GM21737 (cell line): ENCODE results near the gene WSCD1.

Source experiments
- ATAC-seq: cut with Tn5 transposase; IDR thresholded peaks from one replicate; pipeline ENCODE4 v1.9.1; 2021; ENCODE audit warnings: mild to moderate bottlenecking, moderate library complexity; ENCODE audit not compliant: unreplicated experiment

Gene WSCD1

GRCh38 chr17:6147042-6147441 lies 76.9 kb downstream of the WSCD1 start:
- no peak for ATAC-seq

DNA sequence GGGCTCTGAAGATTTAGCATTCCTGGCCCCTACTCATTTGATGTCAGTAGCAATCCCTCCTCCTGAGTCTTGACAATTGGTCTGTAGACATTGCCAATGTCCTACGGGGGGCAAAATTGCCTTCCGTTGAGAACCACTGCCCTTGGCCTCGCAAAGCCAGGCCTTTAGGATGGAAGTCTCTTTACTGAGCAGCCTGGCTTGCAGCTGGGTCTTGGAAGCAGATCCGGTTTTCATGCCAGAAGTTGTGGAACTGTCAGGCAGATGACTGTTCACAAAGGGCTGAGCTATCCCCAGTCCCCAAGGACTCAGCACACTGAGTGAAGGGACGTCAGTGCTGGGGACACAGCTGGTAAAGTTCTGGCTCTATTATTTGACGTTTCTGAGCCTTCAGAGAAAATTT lies 83.2 kb downstream of the WSCD1 start:
- ATAC-seq, result no peak

DNA sequence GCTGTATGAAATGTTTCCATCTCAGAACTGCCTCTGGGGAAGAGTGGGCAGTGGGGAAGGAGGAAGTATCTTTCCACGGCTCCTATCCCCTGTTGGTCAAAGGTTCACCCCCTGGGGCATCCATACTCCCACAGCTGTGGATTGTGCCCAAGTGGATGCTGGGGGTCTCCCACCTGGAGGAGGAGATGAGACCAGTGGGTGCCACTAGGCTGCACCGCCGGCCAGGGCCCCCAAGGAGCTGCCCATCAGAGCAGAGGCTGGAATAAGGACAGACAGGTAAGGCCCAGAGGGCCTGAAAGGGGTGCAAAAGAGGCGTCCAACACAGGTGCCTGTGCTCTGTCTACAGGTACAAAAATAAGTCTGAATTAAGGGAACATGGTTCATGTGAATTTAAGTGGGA lies 87.5 kb downstream of the WSCD1 start:
- no peak for ATAC-seq

- no peak for ATAC-seq
Observed at GRCh38 chr17:6159541-6160231, 89.5 kb downstream of the WSCD1 start.

GRCh38 chr17:6160232-6160555 lies 90.0 kb downstream of the WSCD1 start:
- no peak for ATAC-seq

- no peak for ATAC-seq
Observed at GRCh38 chr17:6160911-6161855, 91.0 kb downstream of the WSCD1 start.

- no peak for ATAC-seq
Observed at GRCh38 chr17:6162216-6162615, 92.0 kb downstream of the WSCD1 start.

- ATAC-seq, result no peak
Observed at GRCh38 chr17:6162892-6163291, 92.7 kb downstream of the WSCD1 start.

GRCh38 chr17:6163612-6164333 lies 93.6 kb downstream of the WSCD1 start:
- ATAC-seq, result no peak

- ATAC-seq, result no peak
Observed at GRCh38 chr17:6164996-6165395, 94.8 kb downstream of the WSCD1 start.

GRCh38 chr17:6165806-6166205 lies 95.6 kb downstream of the WSCD1 start:
- no peak for ATAC-seq

GRCh38 chr17:6166492-6167179 lies 96.5 kb downstream of the WSCD1 start:
- ATAC-seq, result no peak

DNA sequence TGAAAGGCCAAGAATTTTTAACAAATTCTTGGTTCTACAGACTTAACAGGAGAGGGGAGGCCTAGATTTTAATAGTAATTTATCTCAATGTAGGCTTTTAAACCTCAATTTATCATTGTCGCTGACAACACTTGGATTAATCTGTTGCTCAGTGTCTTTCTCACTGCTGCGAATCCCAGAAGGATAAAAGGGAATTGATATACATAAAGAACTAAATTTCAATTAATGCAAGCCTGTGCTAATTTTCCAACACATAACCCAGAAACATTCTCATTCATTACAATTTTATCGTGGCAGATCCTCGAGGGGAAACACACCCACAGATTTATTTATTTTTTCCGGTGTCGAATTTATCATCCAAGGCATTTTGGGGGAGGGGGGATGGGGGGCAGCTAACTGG lies 98.1 kb downstream of the WSCD1 start:
- no peak for ATAC-seq

DNA sequence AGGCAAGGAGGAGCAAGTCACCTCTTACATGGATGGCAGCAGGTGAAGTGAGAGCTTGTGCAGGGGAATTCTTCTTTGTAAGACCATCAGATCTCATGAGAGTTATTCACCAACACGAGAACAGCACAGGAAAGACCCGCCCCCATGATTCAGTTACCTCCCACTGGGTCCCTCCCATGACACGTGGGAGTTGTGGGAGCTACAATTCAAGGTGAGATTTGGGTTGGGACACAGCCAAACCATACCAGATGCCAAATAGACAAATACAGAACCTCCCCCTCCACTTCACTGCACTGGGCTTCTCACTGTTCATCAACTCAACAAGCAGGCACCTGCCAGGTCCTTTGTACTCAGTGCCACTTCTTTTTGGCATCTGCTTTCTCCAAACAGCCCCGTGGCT lies 100.2 kb downstream of the WSCD1 start:
- ATAC-seq, result no peak

DNA sequence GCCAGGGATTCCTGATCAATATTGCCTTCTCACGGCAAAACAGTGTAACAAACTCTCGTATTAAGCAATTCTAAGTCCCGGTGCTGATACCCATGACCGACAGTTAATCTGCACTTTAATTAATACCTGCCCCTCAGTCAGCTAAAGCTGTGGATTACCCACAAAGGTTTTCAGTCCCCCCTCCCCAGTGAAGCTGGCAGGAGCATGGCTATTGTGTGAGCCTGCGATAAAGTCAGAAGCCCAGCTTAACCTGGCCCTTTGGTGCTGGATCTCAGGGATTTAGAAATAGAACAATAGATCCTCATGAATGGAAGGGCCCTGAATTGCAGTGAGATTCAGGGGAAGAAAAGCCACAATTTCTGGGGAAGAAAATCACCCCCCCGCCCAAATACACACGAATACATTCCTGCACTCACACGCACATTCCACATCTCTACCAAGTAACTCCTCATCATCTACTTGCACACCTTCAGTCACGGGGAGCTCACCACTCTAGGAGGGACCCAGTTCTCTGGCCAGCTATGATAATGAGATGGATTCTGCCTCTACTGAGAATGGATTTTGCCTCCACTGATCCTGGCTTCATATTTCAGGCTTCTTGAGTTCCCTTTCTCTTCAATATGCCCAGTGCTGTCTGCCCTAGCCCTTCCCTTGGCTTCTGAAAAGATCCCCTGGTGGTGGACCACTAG lies 102.6 kb downstream of the WSCD1 start:
- no peak for ATAC-seq

DNA sequence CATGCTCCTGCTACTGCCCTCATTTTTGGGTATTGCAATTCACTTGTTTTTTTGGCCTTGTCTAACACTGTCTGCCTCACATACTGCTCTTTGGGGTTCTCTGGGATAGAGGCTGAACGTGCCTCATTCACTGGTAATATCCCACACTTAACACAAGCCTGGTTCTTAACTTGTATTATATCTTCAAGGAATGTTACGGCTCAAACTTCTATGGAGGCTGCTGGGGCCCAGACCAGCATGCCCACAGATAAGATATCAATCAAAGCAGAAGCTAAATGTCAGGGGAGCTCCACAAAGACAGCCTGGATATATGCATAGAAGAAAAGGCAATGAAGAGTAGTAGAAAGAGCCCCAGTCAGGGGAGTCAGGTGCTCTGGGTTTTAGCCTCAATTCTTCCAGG lies 103.5 kb downstream of the WSCD1 start:
- no peak for ATAC-seq
